Stomach (tissue), 9 donors: ENCODE data around the gene CPHXL2. TPM values are rescaled to one million over a fixed set of nuclear protein-coding genes. Genes with fewer than 3 reads are reported as not detected.

ENCODE experiments used
- DNase-seq, 2 donors: peaks; one replicate each; pipeline versions ENCODE4 v3.0.0 to v3.0.0-alpha.2; 2013 to 2019
- H3K27ac ChIP-seq, 5 donors: fragments of 200-600 bp in 4 of 5; sonication (generic) in 4 of 5; one replicate each; pipeline ENCODE4 v1.5.1; 2013 to 2019; ENCODE audit warnings: mild to moderate bottlenecking in 1 of 5, moderate library complexity in 1 of 5
- H3K27me3 ChIP-seq, 3 donors: fragments of 200-600 bp; sonication (generic); one replicate each; pipeline ENCODE4 v1.5.1; 2017 to 2019; ENCODE audit warnings: mixed run types in 1 of 3
- H3K36me3 ChIP-seq, 4 donors: fragments of 200-600 bp; sonication (generic); 1 replicate in 3 of 4; 2 replicates in 1 of 4; pipeline ENCODE4 v1.5.1; 2016 to 2019
- H3K4me1 ChIP-seq, 4 donors: fragments of 200-600 bp; sonication (generic); one replicate each; pipeline ENCODE4 v1.5.1; 2016 to 2019
- H3K4me3 ChIP-seq, 4 donors: fragments of 200-600 bp; sonication (generic) in 3 of 4; one replicate each; pipeline ENCODE4 v1.5.1; 2016 to 2019; ENCODE audit warnings: mild to moderate bottlenecking in 1 of 4
- H3K9me3 ChIP-seq, 4 donors: fragments of 200-600 bp; sonication (generic); one replicate each; pipeline ENCODE4 v1.5.1; 2016 to 2019
- CTCF ChIP-seq, 7 experiments: fragments of 450-650 bp in 4 of 7; fragments of 200-600 bp in 3 of 7; sonication (generic) in 3 of 7; IDR thresholded peaks; one replicate each; pipeline ENCODE4 v1.5.1; 2016 to 2019; ENCODE audit warnings: antibody characterized with exemption in 7 of 7, control low read depth in 2 of 7, mild to moderate bottlenecking in 1 of 7
- EP300 ChIP-seq: sonication (generic); formaldehyde crosslinking; IDR thresholded peaks from one replicate; pipeline ENCODE4 v1.6.1; 2017; ENCODE audit warnings: antibody characterized with exemption
- POLR2A ChIP-seq, 4 donors: fragments of 450-650 bp; IDR thresholded peaks; one replicate each; pipeline ENCODE4 v1.6.1; 2016; ENCODE audit warnings: antibody characterized with exemption in 4 of 4, control low read depth in 2 of 4, mild to moderate bottlenecking in 1 of 4, moderate library complexity in 1 of 4
- POLR2AphosphoS5 ChIP-seq, 3 donors: sonication (generic); formaldehyde crosslinking; IDR thresholded peaks; one replicate each; pipeline ENCODE4 v1.6.1; 2016; ENCODE audit warnings: antibody characterized with exemption in 3 of 3
- WGBS, 5 donors: extraction: QIAGEN DNeasy Blood & Tissue Kit in 3 of 5; methylation state at CpG; one replicate each; pipeline versions ENCODE4 v1.1.5 to v1.1.7; 2013 to 2018; 5-methylcytosine and 5-hydroxymethylcytosine counted together
- intact Hi-C: fragments of 100-400 bp; cut with DNase I; formaldehyde crosslinking; loops from one replicate; pipeline ENCODE4 v1.15.1; 2023; ENCODE audit warnings: low total_unique reads
- polyA plus RNA-seq, 3 donors: library from polyadenylated mRNA; stranded (reverse); fragments of 200-250 nt; gene quantifications; one replicate each; pipeline ENCODE4 v1.2.3, GENCODE V29; 2013
- total RNA-seq, 5 donors: library from RNA; depleted of rRNA; stranded (reverse); fragments of >200 nt; gene quantifications; one replicate each; pipeline versions ENCODE4 v1.1.0 to v1.2.3, GENCODE V29; 2014 to 2016
- donor health status: healthy with polysubstance abuse.
- donor health status: Bipolar disorder and iron deficiency.
- donor health status: healthy.

Gene CPHXL2
- total and polyA plus RNA-seq, 8 donors, result not detected

- DNase-seq, result peak in 1 of 2 donors; percentile 34
- H3K27ac ChIP-seq, result peak overlapping the region in 1 of 5 donors; percentile 98
- H3K27me3 ChIP-seq, result no peaks in the 10 kb centered on the region
- 81 to 87% (median 85%) methylated on average over 20 of the region's 20 CpGs for WGBS, 5 donors
- H3K4me1 ChIP-seq, result peaks cover 12 to 31% (median 24%) of the 10 kb centered on the region in 4 donors
- no peak for TF ChIP-seq POLR2A (IDR thresholded peaks at IDR 0.05)
- intact Hi-C loops, result no loop called here
- H3K9me3 ChIP-seq, result no peaks in the 10 kb centered on the region
- H3K4me3 ChIP-seq, result no peak overlapping the region
- H3K36me3 ChIP-seq, result peaks cover 6 to 54% (median 52%) of the 10 kb centered on the region in 4 donors
These were observed 56.3 kb downstream of the CPHXL2 start for GRCh38 chr16:75620326-75621169.

GRCh38 chr16:75618780-75619179, 58.0 kb downstream of the CPHXL2 start:
- TF ChIP-seq POLR2A (IDR thresholded peaks at IDR 0.05) (no peak), EP300 (no peak), POLR2AphosphoS5 (IDR thresholded peaks at IDR 0.05) (no peak), CTCF (IDR thresholded peaks at IDR 0.05) (no peak)
- Histone ChIP-seq H3K36me3 (peaks cover 10 to 68% (median 66%) of the 10 kb centered on the region in 4 donors), H3K27ac (no peak overlapping the region), H3K4me1 (peaks cover 12 to 30% (median 24%) of the 10 kb centered on the region in 4 donors), H3K9me3 (no peaks in the 10 kb centered on the region), H3K27me3 (no peaks in the 10 kb centered on the region), H3K4me3 (no peak overlapping the region)
- intact Hi-C loops, result loop anchor here (10.0 kb wide), 1 partner anchor 144 kb away; no protein-coding TSS in a partner anchor
- WGBS, 5 donors, result 93 to 97% (median 95%) methylated on average over 2 of the region's 2 CpGs
- no peak for DNase-seq

- Histone ChIP-seq H3K4me3 (no peak overlapping the region), H3K36me3 (peaks cover 27 to 84% (median 82%) of the 10 kb centered on the region in 4 donors), H3K27me3 (no peaks in the 10 kb centered on the region), H3K4me1 (peaks cover 9 to 21% (median 13%) of the 10 kb centered on the region in 4 donors), H3K9me3 (no peaks in the 10 kb centered on the region), H3K27ac (peak overlapping the region in 1 of 5 donors; percentile 15)
- no peak for TF ChIP-seq POLR2AphosphoS5 (IDR thresholded peaks at IDR 0.05)
- TF ChIP-seq CTCF (IDR thresholded peaks at IDR 0.05), result no peak
- TF ChIP-seq POLR2A (IDR thresholded peaks at IDR 0.05), result no peak
- no peak for TF ChIP-seq EP300
- WGBS, 5 donors, result 80 to 95% (median 93%) methylated on average over 3 of the region's 3 CpGs
- no peak for DNase-seq
- intact Hi-C loops, result loop anchor here (10.0 kb wide), 1 partner anchor 142 kb away; no protein-coding TSS in a partner anchor
These were observed 59.7 kb downstream of the CPHXL2 start for GRCh38 chr16:75617121-75617520.

GRCh38 chr16:75616521-75617010, 60.2 kb downstream of the CPHXL2 start:
- intact Hi-C loops, result loop anchor here (10.0 kb wide), 1 partner anchor 142 kb away; no protein-coding TSS in a partner anchor
- peaks cover 29 to 90% (median 88%) of the 10 kb centered on the region in 4 donors for H3K36me3 ChIP-seq
- WGBS, 5 donors, result 83 to 89% (median 87%) methylated on average over 4 of the region's 4 CpGs
- TF ChIP-seq POLR2AphosphoS5 (IDR thresholded peaks at IDR 0.05) (no peak), CTCF (IDR thresholded peaks at IDR 0.05) (no peak), EP300 (no peak), POLR2A (IDR thresholded peaks at IDR 0.05) (no peak)
- no peaks in the 10 kb centered on the region for H3K9me3 ChIP-seq
- peak overlapping the region in 1 of 5 donors; percentile 15 for H3K27ac ChIP-seq
- no peaks in the 10 kb centered on the region for H3K27me3 ChIP-seq
- H3K4me1 ChIP-seq, result peaks cover 3 to 15% (median 8%) of the 10 kb centered on the region in 4 donors
- H3K4me3 ChIP-seq, result no peak overlapping the region
- no peak for DNase-seq
